Coronary artery (tissue), 2 donors: ENCODE measurements around the gene MAST4.
A peak's percentile ranks its signal among the peaks of the same experiment; 100 is the strongest.

Source experiments
- DNase-seq: peaks from one replicate; pipeline ENCODE4 v3.0.0-alpha.2; 2017; ENCODE audit warnings: low spot score
- H3K27ac ChIP-seq, 2 donors: fragments of 200-600 bp; sonication (generic); one replicate each; pipeline ENCODE4 v1.5.1; 2016 to 2019
- H3K4me3 ChIP-seq: fragments of 200-600 bp; sonication (generic); 2 replicates; pipeline ENCODE4 v1.5.1; 2016; ENCODE audit warnings: mild to moderate bottlenecking, moderate library complexity
- CTCF ChIP-seq: fragments of 200-600 bp; sonication (generic); IDR thresholded peaks from one replicate; pipeline ENCODE4 v1.5.1; 2019; ENCODE audit warnings: antibody characterized with exemption

MAST4 gene

GRCh38 chr5:67208403-67208802, 612.2 kb downstream of the MAST4 start:
- no peak for DNase-seq
- Histone ChIP-seq H3K27ac (no peak overlapping the region), H3K4me3 (no peak overlapping the region)
- no peak for TF ChIP-seq CTCF

- DNase-seq: no peak
Measured at GRCh38 chr5:67209141-67209771, 613.1 kb downstream of the MAST4 start.

GRCh38 chr5:67211926-67212325, 615.7 kb downstream of the MAST4 start:
- no peak overlapping the region for H3K27ac ChIP-seq
- DNase-seq: no peak
- no peak overlapping the region for H3K4me3 ChIP-seq
- TF ChIP-seq CTCF: no peak

More at GRCh38 chr5:67209141-67209771, 613.1 kb downstream of the MAST4 start:
- TF ChIP-seq CTCF: peak; percentile 59
- Histone ChIP-seq H3K4me3 (peak overlapping the region; percentile 28), H3K27ac (no peak overlapping the region)

- no peak for DNase-seq
- no peak overlapping the region for H3K27ac ChIP-seq
- no peak for TF ChIP-seq CTCF
- H3K4me3 ChIP-seq: no peak overlapping the region
Measured at GRCh38 chr5:67214036-67214435, 617.8 kb downstream of the MAST4 start.

GRCh38 chr5:67214707-67215447, 618.7 kb downstream of the MAST4 start:
- Histone ChIP-seq H3K27ac (peak overlapping the region; percentile 46 to 76), H3K4me3 (no peak overlapping the region)
- no peak for DNase-seq
- TF ChIP-seq CTCF: no peak

- no peak for TF ChIP-seq CTCF
- DNase-seq: no peak
- peak overlapping the region; percentile 59 for H3K4me3 ChIP-seq
- peak overlapping the region; percentile 46 to 76 for H3K27ac ChIP-seq
Measured at GRCh38 chr5:67215519-67216471, 619.6 kb downstream of the MAST4 start.
